Esophagus mucosa (tissue), 1 donor: ENCODE results near the gene TGDS. TPM values are rescaled to one million over a fixed set of nuclear protein-coding genes. Genes with fewer than 3 reads are reported as not detected.

Experiments used
- ATAC-seq: fragments of 200-7000 bp; cut with Tn5 transposase; one replicate; pipeline ENCODE4 v1.9.1; 2020
- total RNA-seq: library from RNA; stranded (reverse); gene quantifications from one replicate; pipeline ENCODE4 v1.2.4, GENCODE V29; 2023
- donor health status: DM: yes; HTN: yes; CAD: no.

The TGDS gene
- total RNA-seq, 1 donor from 2014 or later = 5.8 TPM

- no peak for ATAC-seq
Measured at GRCh38 chr13:94599877-94600276, 3.9 kb upstream of the TGDS start.

- no peak for ATAC-seq
Measured at GRCh38 chr13:94598281-94598680, 2.3 kb upstream of the TGDS start.

- no peak for ATAC-seq
Measured at GRCh38 chr13:94596575-94596971, 621 bp upstream of the TGDS start.

GRCh38 chr13:94595001-94595949 lies 677 bp downstream of the TGDS start:
- peak; percentile 54 for ATAC-seq

GRCh38 chr13:94590744-94591143 lies 5.2 kb downstream of the TGDS start:
- ATAC-seq = no peak

GRCh38 chr13:94588541-94588940 lies 7.4 kb downstream of the TGDS start:
- no peak for ATAC-seq

GRCh38 chr13:94586371-94586770 lies 9.6 kb downstream of the TGDS start:
- ATAC-seq = no peak

- ATAC-seq = no peak
Measured at GRCh38 chr13:94585543-94586101, 10.3 kb downstream of the TGDS start.

- ATAC-seq = no peak
Measured at GRCh38 chr13:94583926-94584325, 12.0 kb downstream of the TGDS start.

- ATAC-seq = no peak
Measured at GRCh38 chr13:94579063-94579462, 16.9 kb downstream of the TGDS start.

- ATAC-seq = no peak
Measured at GRCh38 chr13:94569615-94570014, 26.3 kb downstream of the TGDS start.

GRCh38 chr13:94568443-94568842 lies 27.5 kb downstream of the TGDS start:
- no peak for ATAC-seq

GRCh38 chr13:94567581-94567980 lies 28.4 kb downstream of the TGDS start:
- no peak for ATAC-seq

GRCh38 chr13:94561126-94561525 lies 34.8 kb downstream of the TGDS start:
- no peak for ATAC-seq

GRCh38 chr13:94560116-94560515 lies 35.8 kb downstream of the TGDS start:
- ATAC-seq = no peak

- no peak for ATAC-seq
Measured at GRCh38 chr13:94559222-94559795, 36.6 kb downstream of the TGDS start.

- ATAC-seq = no peak
Measured at GRCh38 chr13:94558716-94559115, 37.2 kb downstream of the TGDS start.

- ATAC-seq = no peak
Measured at GRCh38 chr13:94557684-94558235, 38.2 kb downstream of the TGDS start.

GRCh38 chr13:94556621-94557020 lies 39.3 kb downstream of the TGDS start:
- no peak for ATAC-seq

- no peak for ATAC-seq
Measured at GRCh38 chr13:94556041-94556440, 39.9 kb downstream of the TGDS start.

GRCh38 chr13:94553766-94554165 lies 42.2 kb downstream of the TGDS start:
- ATAC-seq = no peak

GRCh38 chr13:94552095-94552494 lies 43.9 kb downstream of the TGDS start:
- ATAC-seq = no peak

GRCh38 chr13:94550062-94550738 lies 45.8 kb downstream of the TGDS start:
- peak; percentile 50 for ATAC-seq
